Stomach (tissue), 9 donors: ENCODE results near the gene GLIS2. TPM values are rescaled to one million over a fixed set of nuclear protein-coding genes. Genes with fewer than 3 reads are reported as not detected.
A peak's percentile ranks its signal among the peaks of the same experiment; 100 is the strongest.

Experiments
- DNase-seq, 2 donors: peaks; one replicate each; pipeline versions ENCODE4 v3.0.0 to v3.0.0-alpha.2; 2013 to 2019
- H3K27ac ChIP-seq, 5 donors: fragments of 200-600 bp in 4 of 5; sonication (generic) in 4 of 5; one replicate each; pipeline ENCODE4 v1.5.1; 2013 to 2019; ENCODE audit warnings: mild to moderate bottlenecking in 1 of 5, moderate library complexity in 1 of 5
- H3K27me3 ChIP-seq, 3 donors: fragments of 200-600 bp; sonication (generic); one replicate each; pipeline ENCODE4 v1.5.1; 2017 to 2019; ENCODE audit warnings: mixed run types in 1 of 3
- H3K36me3 ChIP-seq, 4 donors: fragments of 200-600 bp; sonication (generic); 1 replicate in 3 of 4; 2 replicates in 1 of 4; pipeline ENCODE4 v1.5.1; 2016 to 2019
- H3K4me1 ChIP-seq, 4 donors: fragments of 200-600 bp; sonication (generic); one replicate each; pipeline ENCODE4 v1.5.1; 2016 to 2019
- H3K4me3 ChIP-seq, 4 donors: fragments of 200-600 bp; sonication (generic) in 3 of 4; one replicate each; pipeline ENCODE4 v1.5.1; 2016 to 2019; ENCODE audit warnings: mild to moderate bottlenecking in 1 of 4
- H3K9me3 ChIP-seq, 4 donors: fragments of 200-600 bp; sonication (generic); one replicate each; pipeline ENCODE4 v1.5.1; 2016 to 2019
- EP300 ChIP-seq: sonication (generic); formaldehyde crosslinking; IDR thresholded peaks from one replicate; pipeline ENCODE4 v1.6.1; 2017; ENCODE audit warnings: antibody characterized with exemption
- POLR2A ChIP-seq, 4 donors: fragments of 450-650 bp; IDR thresholded peaks; one replicate each; pipeline ENCODE4 v1.6.1; 2016; ENCODE audit warnings: antibody characterized with exemption in 4 of 4, control low read depth in 2 of 4, mild to moderate bottlenecking in 1 of 4, moderate library complexity in 1 of 4
- POLR2AphosphoS5 ChIP-seq, 3 donors: sonication (generic); formaldehyde crosslinking; IDR thresholded peaks; one replicate each; pipeline ENCODE4 v1.6.1; 2016; ENCODE audit warnings: antibody characterized with exemption in 3 of 3
- WGBS, 5 donors: extraction: QIAGEN DNeasy Blood & Tissue Kit in 3 of 5; methylation state at CpG; one replicate each; pipeline versions ENCODE4 v1.1.5 to v1.1.7; 2013 to 2018; 5-methylcytosine and 5-hydroxymethylcytosine counted together
- intact Hi-C: fragments of 100-400 bp; cut with DNase I; formaldehyde crosslinking; loops from one replicate; pipeline ENCODE4 v1.15.1; 2023; ENCODE audit warnings: low total_unique reads
- polyA plus RNA-seq, 3 donors: library from polyadenylated mRNA; stranded (reverse); fragments of 200-250 nt; gene quantifications; one replicate each; pipeline ENCODE4 v1.2.3, GENCODE V29; 2013
- total RNA-seq, 5 donors: library from RNA; depleted of rRNA; stranded (reverse); fragments of >200 nt; gene quantifications; one replicate each; pipeline versions ENCODE4 v1.1.0 to v1.2.3, GENCODE V29; 2014 to 2016
- TF ChIP-seq, protein P1 (sequence below), 7 experiments: fragments of 450-650 bp in 4 of 7; fragments of 200-600 bp in 3 of 7; sonication (generic) in 3 of 7; IDR thresholded peaks; one replicate each; pipeline ENCODE4 v1.5.1; 2016 to 2019; ENCODE audit warnings: antibody characterized with exemption in 7 of 7, control low read depth in 2 of 7, mild to moderate bottlenecking in 1 of 7
- donor health status: healthy with polysubstance abuse.
- donor health status: Bipolar disorder and iron deficiency.
- donor health status: healthy.

The GLIS2 gene
- total and polyA plus RNA-seq, 8 donors: 3.2 to 21.0 (median 5.2) TPM

DNA sequence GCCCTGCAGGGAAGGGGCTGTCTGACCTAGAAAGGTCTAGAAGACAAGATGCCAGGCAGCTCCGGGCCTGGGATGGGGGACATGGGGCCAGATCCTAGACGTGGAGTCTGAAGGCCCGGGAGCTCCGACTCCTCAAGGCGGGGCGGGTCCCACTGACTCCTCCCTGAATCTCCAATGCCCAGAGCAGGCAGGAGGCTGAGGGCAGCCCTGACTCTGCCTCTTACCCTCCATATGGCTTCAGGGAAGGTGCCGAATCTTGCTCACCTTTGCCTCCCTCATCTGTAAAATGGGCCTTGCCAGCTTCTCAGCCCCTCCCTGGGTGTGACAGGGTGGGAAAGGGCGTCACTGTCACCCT lies 70.6 kb downstream of the GLIS2 start:
- 47 to 68% (median 49%) methylated on average over 6 to 8 of the region's 8 CpGs for WGBS, 5 donors
- peak overlapping the region in 3 of 5 donors; percentile 20 to 39 (median 29) for H3K27ac ChIP-seq
- no peak for DNase-seq
- peaks cover 0 to 34% (median 7%) of the 10 kb centered on the region in 4 donors for H3K4me1 ChIP-seq
- no peaks in the 10 kb centered on the region for H3K27me3 ChIP-seq
- no peaks in the 10 kb centered on the region for H3K9me3 ChIP-seq
- TF ChIP-seq, protein P1, sequence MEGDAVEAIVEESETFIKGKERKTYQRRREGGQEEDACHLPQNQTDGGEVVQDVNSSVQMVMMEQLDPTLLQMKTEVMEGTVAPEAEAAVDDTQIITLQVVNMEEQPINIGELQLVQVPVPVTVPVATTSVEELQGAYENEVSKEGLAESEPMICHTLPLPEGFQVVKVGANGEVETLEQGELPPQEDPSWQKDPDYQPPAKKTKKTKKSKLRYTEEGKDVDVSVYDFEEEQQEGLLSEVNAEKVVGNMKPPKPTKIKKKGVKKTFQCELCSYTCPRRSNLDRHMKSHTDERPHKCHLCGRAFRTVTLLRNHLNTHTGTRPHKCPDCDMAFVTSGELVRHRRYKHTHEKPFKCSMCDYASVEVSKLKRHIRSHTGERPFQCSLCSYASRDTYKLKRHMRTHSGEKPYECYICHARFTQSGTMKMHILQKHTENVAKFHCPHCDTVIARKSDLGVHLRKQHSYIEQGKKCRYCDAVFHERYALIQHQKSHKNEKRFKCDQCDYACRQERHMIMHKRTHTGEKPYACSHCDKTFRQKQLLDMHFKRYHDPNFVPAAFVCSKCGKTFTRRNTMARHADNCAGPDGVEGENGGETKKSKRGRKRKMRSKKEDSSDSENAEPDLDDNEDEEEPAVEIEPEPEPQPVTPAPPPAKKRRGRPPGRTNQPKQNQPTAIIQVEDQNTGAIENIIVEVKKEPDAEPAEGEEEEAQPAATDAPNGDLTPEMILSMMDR (IDR thresholded peaks at IDR 0.05): no peak
- TF ChIP-seq EP300: no peak
- no peak for TF ChIP-seq POLR2A (IDR thresholded peaks at IDR 0.05)
- no peak for TF ChIP-seq POLR2AphosphoS5 (IDR thresholded peaks at IDR 0.05)
- peaks cover 26 to 100% (median 93%) of the 10 kb centered on the region in 4 donors for H3K36me3 ChIP-seq
- intact Hi-C loops: no loop called here
- no peak overlapping the region for H3K4me3 ChIP-seq

DNA sequence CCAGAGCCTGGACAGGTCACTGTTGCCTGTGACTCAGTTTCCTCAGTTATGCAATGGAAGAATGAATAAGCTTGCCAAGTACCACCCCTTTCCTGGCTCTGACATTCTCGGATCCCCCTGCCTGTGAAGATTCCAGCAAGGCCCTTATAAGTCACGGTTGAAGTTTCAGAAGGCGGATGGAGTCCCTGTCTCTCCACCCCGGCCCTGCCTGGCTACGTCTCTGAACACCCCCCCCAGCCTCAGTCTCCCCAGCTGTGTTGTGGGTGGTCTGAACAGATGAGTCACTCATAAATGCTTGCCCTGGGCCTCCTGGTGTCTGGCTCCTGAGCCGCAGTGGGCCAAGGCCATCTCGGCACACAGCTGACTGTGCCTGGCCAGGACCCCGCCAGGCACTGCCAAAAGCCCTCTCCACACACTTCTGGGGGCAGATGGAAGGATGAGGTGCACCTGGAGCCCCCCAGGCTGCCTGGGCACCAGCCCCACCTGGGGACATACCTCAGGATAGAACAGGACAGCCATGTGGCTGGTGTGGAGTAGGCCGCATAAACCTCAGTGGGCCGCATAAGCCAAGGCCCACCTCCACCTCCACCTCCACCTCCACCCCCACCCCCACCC lies 71.2 kb downstream of the GLIS2 start:
- intact Hi-C loops: no loop called here
- TF ChIP-seq POLR2A (IDR thresholded peaks at IDR 0.05): no peak
- no peak for TF ChIP-seq POLR2AphosphoS5 (IDR thresholded peaks at IDR 0.05)
- TF ChIP-seq, protein P1 (IDR thresholded peaks at IDR 0.05): no peak
- TF ChIP-seq EP300: no peak
- Histone ChIP-seq H3K36me3 (peaks cover 19 to 100% (median 86%) of the 10 kb centered on the region in 4 donors), H3K27me3 (no peaks in the 10 kb centered on the region), H3K27ac (peak overlapping the region in 4 of 5 donors; percentile 14 to 39 (median 25)), H3K4me1 (peaks cover 2 to 34% (median 11%) of the 10 kb centered on the region in 4 donors), H3K9me3 (no peaks in the 10 kb centered on the region), H3K4me3 (no peak overlapping the region)
- WGBS, 5 donors: 75 to 86% (median 76%) methylated on average over 8 to 10 of the region's 10 CpGs
- no peak for DNase-seq

GRCh38 chr16:4387781-4388180 lies 71.9 kb downstream of the GLIS2 start:
- H3K27ac ChIP-seq: peak overlapping the region in 4 of 5 donors; percentile 7 to 39 (median 20)
- DNase-seq: no peak
- peaks cover 12 to 99% (median 79%) of the 10 kb centered on the region in 4 donors for H3K36me3 ChIP-seq
- peaks cover 10 to 39% (median 18%) of the 10 kb centered on the region in 4 donors for H3K4me1 ChIP-seq
- WGBS, 5 donors: 91 to 95% (median 94%) methylated on average over 14 to 20 of the region's 20 CpGs
- no peak for TF ChIP-seq EP300
- TF ChIP-seq, protein P1 (IDR thresholded peaks at IDR 0.05): no peak
- H3K4me3 ChIP-seq: no peak overlapping the region
- no peaks in the 10 kb centered on the region for H3K27me3 ChIP-seq
- intact Hi-C loops: no loop called here
- no peaks in the 10 kb centered on the region for H3K9me3 ChIP-seq

GRCh38 chr16:4388271-4389021 lies 72.6 kb downstream of the GLIS2 start:
- peak overlapping the region in 4 of 5 donors; percentile 6 to 55 (median 44) for H3K27ac ChIP-seq
- WGBS, 5 donors: 76 to 90% (median 83%) methylated on average over 10 to 19 of the region's 19 CpGs
- no peak overlapping the region for H3K4me3 ChIP-seq
- peaks cover 16 to 46% (median 25%) of the 10 kb centered on the region in 4 donors for H3K4me1 ChIP-seq
- no peaks in the 10 kb centered on the region for H3K9me3 ChIP-seq
- no peaks in the 10 kb centered on the region for H3K27me3 ChIP-seq
- TF ChIP-seq EP300 (no peak), POLR2A (IDR thresholded peaks at IDR 0.05) (no peak), POLR2AphosphoS5 (IDR thresholded peaks at IDR 0.05) (no peak)
- TF ChIP-seq, protein P1 (IDR thresholded peaks at IDR 0.05): no peak
- no peak for DNase-seq
- peaks cover 10 to 94% (median 73%) of the 10 kb centered on the region in 4 donors for H3K36me3 ChIP-seq
- intact Hi-C loops: no loop called here

Other genes with a start within 250 kb of the GLIS2 start
- gene ADCY9, start 199.6 kb upstream of the GLIS2 start, total RNA-seq: 10 to 100 TPM; 12.1 to 55.0 (median 15.8) TPM
- gene ADCY9, start 199.6 kb upstream of the GLIS2 start, polyA plus RNA-seq: 1 to 10 TPM; 1.7 to 2.7 (median 2.5) TPM
- under 1 TPM in 1 of 5 donors, not detected in 4; 0.92 TPM for gene SRL, start 74.0 kb upstream of the GLIS2 start, total RNA-seq
- 1 to 10 TPM in 1 of 3 donors, under 1 TPM in 2; 0.31 to 1.5 (median 0.38) TPM for gene SRL, start 74.0 kb upstream of the GLIS2 start, polyA plus RNA-seq
- gene TFAP4, start 43.0 kb upstream of the GLIS2 start, total RNA-seq: 10 to 100 TPM in 1 of 5 donors, 1 to 10 TPM in 3, not detected in 1; 4.9 to 17.4 (median 6.5) TPM
- 1 to 10 TPM; 4.9 to 7.1 (median 5.5) TPM for gene TFAP4, start 43.0 kb upstream of the GLIS2 start, polyA plus RNA-seq
- gene PAM16, start 35.3 kb downstream of the GLIS2 start, total RNA-seq: 100 to 1,000 TPM in 1 of 5 donors, 10 to 100 TPM in 3, 1 to 10 TPM in 1; 4.7 to 218 (median 28.1) TPM
- 100 to 1,000 TPM in 2 of 3 donors, 10 to 100 TPM in 1; 54.4 to 117 (median 104) TPM for gene PAM16, start 35.3 kb downstream of the GLIS2 start, polyA plus RNA-seq
- 10 to 100 TPM; 10.5 to 25.6 (median 11.6) TPM for gene VASN, start 55.8 kb downstream of the GLIS2 start, total RNA-seq
- 1 to 10 TPM; 3.7 to 7.2 (median 5.1) TPM for gene VASN, start 55.8 kb downstream of the GLIS2 start, polyA plus RNA-seq
- 100 to 1,000 TPM in 2 of 5 donors, 10 to 100 TPM in 3; 12.5 to 173 (median 57.2) TPM for gene CORO7, start 100.5 kb downstream of the GLIS2 start, total RNA-seq
- 10 to 100 TPM; 12.6 to 14.2 (median 13.6) TPM for gene CORO7, start 100.5 kb downstream of the GLIS2 start, polyA plus RNA-seq
- 10 to 100 TPM; 26.8 to 53.0 (median 39.1) TPM for gene DNAJA3, start 109.8 kb downstream of the GLIS2 start, total RNA-seq
- 10 to 100 TPM; 18.8 to 28.0 (median 24.5) TPM for gene DNAJA3, start 109.8 kb downstream of the GLIS2 start, polyA plus RNA-seq
- gene NMRAL1, start 158.6 kb downstream of the GLIS2 start, total RNA-seq: 100 to 1,000 TPM in 1 of 5 donors, 10 to 100 TPM in 4; 22.8 to 109 (median 47.7) TPM
- 100 to 1,000 TPM in 1 of 3 donors, 10 to 100 TPM in 2; 67.7 to 126 (median 90.7) TPM for gene NMRAL1, start 158.6 kb downstream of the GLIS2 start, polyA plus RNA-seq
- 100 to 1,000 TPM in 1 of 5 donors, 10 to 100 TPM in 3, 1 to 10 TPM in 1; 6.4 to 175 (median 59.8) TPM for gene HMOX2, start 160.3 kb downstream of the GLIS2 start, total RNA-seq
- gene HMOX2, start 160.3 kb downstream of the GLIS2 start, polyA plus RNA-seq: 100 to 1,000 TPM in 2 of 3 donors, 10 to 100 TPM in 1; 51.6 to 109 (median 106) TPM
- gene CDIP1, start 222.7 kb downstream of the GLIS2 start, total RNA-seq: 10 to 100 TPM in 3 of 5 donors, 1 to 10 TPM in 2; 2.9 to 36.5 (median 18.8) TPM
- gene CDIP1, start 222.7 kb downstream of the GLIS2 start, polyA plus RNA-seq: 10 to 100 TPM in 2 of 3 donors, 1 to 10 TPM in 1; 9.5 to 13.8 (median 10.6) TPM
- under 1 TPM in 2 of 5 donors, not detected in 3; 0.37 to 0.43 TPM for gene C16orf96, start 240.3 kb downstream of the GLIS2 start, total RNA-seq
- not detected for gene C16orf96, start 240.3 kb downstream of the GLIS2 start, polyA plus RNA-seq